OCI-LY1 (cell line): ENCODE data around the gene DCDC2.

ENCODE experiments used
- EZH2 ChIP-seq: fragments of 200-600 bp; sonication (generic), shearing (Covaris generic); IDR thresholded peaks from 2 replicates; pipeline ENCODE4 v1.8.0; 2017; ENCODE audit warnings: borderline replicate concordance, mixed run types, mild to moderate bottlenecking, antibody characterized with exemption, low read length, moderate library complexity, mixed read lengths
- TF ChIP-seq, protein P1 (sequence below): fragments of 200-600 bp; sonication (generic), shearing (Covaris generic); IDR thresholded peaks from 2 replicates; pipeline ENCODE4 v1.5.1; 2017; ENCODE audit warnings: mild to moderate bottlenecking, antibody characterized with exemption, low read length, moderate library complexity, mixed read lengths

- TF ChIP-seq, protein P1, sequence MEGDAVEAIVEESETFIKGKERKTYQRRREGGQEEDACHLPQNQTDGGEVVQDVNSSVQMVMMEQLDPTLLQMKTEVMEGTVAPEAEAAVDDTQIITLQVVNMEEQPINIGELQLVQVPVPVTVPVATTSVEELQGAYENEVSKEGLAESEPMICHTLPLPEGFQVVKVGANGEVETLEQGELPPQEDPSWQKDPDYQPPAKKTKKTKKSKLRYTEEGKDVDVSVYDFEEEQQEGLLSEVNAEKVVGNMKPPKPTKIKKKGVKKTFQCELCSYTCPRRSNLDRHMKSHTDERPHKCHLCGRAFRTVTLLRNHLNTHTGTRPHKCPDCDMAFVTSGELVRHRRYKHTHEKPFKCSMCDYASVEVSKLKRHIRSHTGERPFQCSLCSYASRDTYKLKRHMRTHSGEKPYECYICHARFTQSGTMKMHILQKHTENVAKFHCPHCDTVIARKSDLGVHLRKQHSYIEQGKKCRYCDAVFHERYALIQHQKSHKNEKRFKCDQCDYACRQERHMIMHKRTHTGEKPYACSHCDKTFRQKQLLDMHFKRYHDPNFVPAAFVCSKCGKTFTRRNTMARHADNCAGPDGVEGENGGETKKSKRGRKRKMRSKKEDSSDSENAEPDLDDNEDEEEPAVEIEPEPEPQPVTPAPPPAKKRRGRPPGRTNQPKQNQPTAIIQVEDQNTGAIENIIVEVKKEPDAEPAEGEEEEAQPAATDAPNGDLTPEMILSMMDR = no peak
- no peak for TF ChIP-seq EZH2
Measured at GRCh38 chr6:24149296-24149695, 208.6 kb downstream of the DCDC2 start.
